HG03097 (cell line): Measurements from ENCODE around the gene ATP11C.

Experiments used
- ATAC-seq: cut with Tn5 transposase; IDR thresholded peaks from one replicate; pipeline ENCODE4 v1.9.1; 2021; ENCODE audit not compliant: unreplicated experiment, low FRiP score

The ATP11C gene

GRCh38 chrX:139815771-139816170 lies 117.1 kb downstream of the ATP11C start:
- ATAC-seq, result no peak

- ATAC-seq, result no peak
Observed at GRCh38 chrX:139811942-139812629, 120.8 kb downstream of the ATP11C start.

- no peak for ATAC-seq
Observed at GRCh38 chrX:139804482-139804881, 128.4 kb downstream of the ATP11C start.

- no peak for ATAC-seq
Observed at GRCh38 chrX:139803224-139803623, 129.6 kb downstream of the ATP11C start.

- ATAC-seq, result no peak
Observed at GRCh38 chrX:139802048-139802447, 130.8 kb downstream of the ATP11C start.

GRCh38 chrX:139801397-139801813 lies 131.4 kb downstream of the ATP11C start:
- no peak for ATAC-seq

GRCh38 chrX:139798701-139799100 lies 134.2 kb downstream of the ATP11C start:
- no peak for ATAC-seq

GRCh38 chrX:139795196-139795595 lies 137.7 kb downstream of the ATP11C start:
- peak; percentile 95 for ATAC-seq

GRCh38 chrX:139787601-139788000 lies 145.3 kb downstream of the ATP11C start:
- ATAC-seq, result no peak

GRCh38 chrX:139784807-139785206 lies 148.0 kb downstream of the ATP11C start:
- ATAC-seq, result peak; percentile 81

GRCh38 chrX:139783959-139784358 lies 148.9 kb downstream of the ATP11C start:
- no peak for ATAC-seq

- no peak for ATAC-seq
Observed at GRCh38 chrX:139783030-139783429, 149.8 kb downstream of the ATP11C start.

GRCh38 chrX:139776599-139776998 lies 156.3 kb downstream of the ATP11C start:
- ATAC-seq, result no peak

GRCh38 chrX:139770366-139770765 lies 162.5 kb downstream of the ATP11C start:
- no peak for ATAC-seq

- no peak for ATAC-seq
Observed at GRCh38 chrX:139766545-139766983, 166.3 kb downstream of the ATP11C start.

GRCh38 chrX:139762400-139763183 lies 170.3 kb downstream of the ATP11C start:
- ATAC-seq, result no peak

GRCh38 chrX:139759637-139760036 lies 173.2 kb downstream of the ATP11C start:
- no peak for ATAC-seq

- ATAC-seq, result no peak
Observed at GRCh38 chrX:139758809-139759208, 174.0 kb downstream of the ATP11C start.

- ATAC-seq, result no peak
Observed at GRCh38 chrX:139758250-139758649, 174.6 kb downstream of the ATP11C start.

GRCh38 chrX:139751053-139751452 lies 181.8 kb downstream of the ATP11C start:
- ATAC-seq, result no peak

- ATAC-seq, result no peak
Observed at GRCh38 chrX:139750390-139750789, 182.5 kb downstream of the ATP11C start.

- peak; percentile 59 for ATAC-seq
Observed at GRCh38 chrX:139739138-139739537, 193.7 kb downstream of the ATP11C start.
